CD4-positive, alpha-beta T cell (primary cell): ENCODE data around the gene IL1RL2. TPM values are rescaled to one million over a fixed set of nuclear protein-coding genes. Genes with fewer than 3 reads are reported as not detected.
A peak's percentile ranks its signal among the peaks of the same experiment; 100 is the strongest.

ENCODE experiments used
- ATAC-seq: fragments of 200-7000 bp; cut with Tn5 transposase; one replicate; pipeline ENCODE4 v1.10.0; 2022; ENCODE audit warnings: mild to moderate bottlenecking; ENCODE audit not compliant: poor library complexity
- CTCF ChIA-PET: fragments of 350-600 bp; sonication (Branson Sonifier 250); formaldehyde crosslinking; loops from one replicate; lab custom pipeline; 2021; ENCODE audit warnings: antibody characterized with exemption, inconsistent platforms; lab: Charles Lee
- POLR2A ChIA-PET: fragments of 350-600 bp; sonication (Branson Sonifier 250); formaldehyde crosslinking; loops from one replicate; lab custom pipeline; 2021; ENCODE audit warnings: antibody characterized with exemption, inconsistent platforms; lab: Charles Lee
- DNase-seq, 14 experiments: peaks; one replicate each; pipeline ENCODE4 v3.0.0-alpha.2; 2013 to 2020; ENCODE audit warnings: mixed read lengths in 2 of 14
- H3K27ac ChIP-seq, 2 donors: one replicate each; pipeline versions ENCODE4 v1.5.1 to v1.7.0; 2013; ENCODE audit warnings: low read length in 2 of 2, low read depth in 1 of 2, mild to moderate bottlenecking in 1 of 2
- H3K27me3 ChIP-seq, 2 experiments: 1 replicate in 1 of 2; 2 replicates in 1 of 2; pipeline versions ENCODE4 v1.6.1 to v1.7.0; 2013; ENCODE audit warnings: low read length in 2 of 2, control low read depth in 1 of 2, mild to moderate bottlenecking in 1 of 2, moderate library complexity in 1 of 2; ENCODE audit not compliant: insufficient read depth in 2 of 2, control insufficient read depth in 1 of 2
- H3K36me3 ChIP-seq: one replicate; pipeline ENCODE4 v1.6.1; 2013; ENCODE audit warnings: low read length, control low read depth; ENCODE audit not compliant: insufficient read depth
- H3K4me1 ChIP-seq: one replicate; pipeline ENCODE4 v1.6.1; 2013; ENCODE audit warnings: low read length, control low read depth; ENCODE audit not compliant: insufficient read depth
- H3K4me3 ChIP-seq: one replicate; pipeline ENCODE4 v1.5.1; 2013; ENCODE audit warnings: mild to moderate bottlenecking, low read length, moderate library complexity
- H3K9me3 ChIP-seq, 2 experiments: 1 replicate in 1 of 2; 2 replicates in 1 of 2; pipeline versions ENCODE4 v1.6.1 to v1.7.0; 2013; ENCODE audit warnings: low read length in 2 of 2, mild to moderate bottlenecking in 2 of 2, control low read depth in 1 of 2, moderate library complexity in 1 of 2; ENCODE audit not compliant: control insufficient read depth in 1 of 2, insufficient read depth in 1 of 2
- H3K27ac Mint-ChIP-seq: one replicate; pipeline ENCODE4 v1.8.0; 2020; ENCODE audit warnings: mixed read lengths
- H3K27me3 Mint-ChIP-seq: one replicate; pipeline ENCODE4 v1.8.0; 2021; ENCODE audit warnings: mixed read lengths
- H3K36me3 Mint-ChIP-seq: one replicate; pipeline ENCODE4 v1.8.0; 2021; ENCODE audit warnings: low read depth, mixed read lengths
- H3K4me1 Mint-ChIP-seq: one replicate; pipeline ENCODE4 v1.8.0; 2021; ENCODE audit warnings: low read depth, mixed read lengths
- H3K4me3 Mint-ChIP-seq: one replicate; pipeline ENCODE4 v1.8.0; 2020; ENCODE audit warnings: mild to moderate bottlenecking, mixed read lengths
- H3K9me3 Mint-ChIP-seq: one replicate; pipeline ENCODE4 v1.8.0; 2020; ENCODE audit warnings: mixed read lengths
- intact Hi-C, 2 experiments: fragments of 100-400 bp; cut with DNase I in 1 of 2; cut with micrococcal nuclease in 1 of 2; formaldehyde crosslinking; loops; one replicate each; pipeline versions ENCODE4 v1.15.1 to v1.9.0; 2023 to 2025; cut with DNase I, micrococcal nuclease
- total RNA-seq, 174 experiments: library from RNA in 2 of 174; stranded (reverse) in 2 of 174; gene quantifications; one replicate each; pipeline ENCODE4 v1.2.3 and lab custom pipeline; 2021 to 2026
- TF ChIP-seq, protein P1 (sequence below): fragments of 200-600 bp; IDR thresholded peaks from one replicate; pipeline ENCODE4 v1.8.0; 2022; ENCODE audit warnings: antibody characterized with exemption, mild to moderate bottlenecking

Gene IL1RL2
- total RNA-seq, 2 experiments from 2014 or later = not detected

DNA sequence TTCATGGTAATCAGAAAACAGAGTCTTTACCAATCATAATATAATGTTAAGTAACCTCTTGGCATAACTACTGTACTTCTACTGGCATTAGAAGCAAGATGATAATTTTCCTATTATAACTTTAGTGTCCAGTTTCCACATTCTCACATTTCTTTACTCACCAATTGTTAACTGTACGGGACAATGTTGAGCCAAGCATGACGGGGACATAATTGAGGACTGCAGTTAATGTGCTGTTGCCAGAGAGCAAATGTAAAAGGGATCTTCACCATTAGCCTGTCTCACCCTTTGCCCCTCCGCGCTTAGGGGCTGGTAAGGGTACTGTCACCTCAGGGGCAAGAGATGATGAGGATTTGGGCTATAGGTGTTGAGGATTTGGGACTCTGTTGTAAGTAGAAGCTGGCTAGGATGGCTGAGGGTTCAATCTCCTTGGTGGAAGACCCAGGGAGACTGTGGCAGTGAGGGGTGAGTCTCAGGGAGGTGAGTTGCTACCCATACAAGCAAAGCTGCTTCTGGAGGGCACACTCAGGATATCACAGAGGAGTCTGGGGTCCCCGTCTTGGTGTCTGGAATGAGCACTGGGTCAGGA lies 70.1 kb downstream of the IL1RL2 start:
- TF ChIP-seq, protein P1, sequence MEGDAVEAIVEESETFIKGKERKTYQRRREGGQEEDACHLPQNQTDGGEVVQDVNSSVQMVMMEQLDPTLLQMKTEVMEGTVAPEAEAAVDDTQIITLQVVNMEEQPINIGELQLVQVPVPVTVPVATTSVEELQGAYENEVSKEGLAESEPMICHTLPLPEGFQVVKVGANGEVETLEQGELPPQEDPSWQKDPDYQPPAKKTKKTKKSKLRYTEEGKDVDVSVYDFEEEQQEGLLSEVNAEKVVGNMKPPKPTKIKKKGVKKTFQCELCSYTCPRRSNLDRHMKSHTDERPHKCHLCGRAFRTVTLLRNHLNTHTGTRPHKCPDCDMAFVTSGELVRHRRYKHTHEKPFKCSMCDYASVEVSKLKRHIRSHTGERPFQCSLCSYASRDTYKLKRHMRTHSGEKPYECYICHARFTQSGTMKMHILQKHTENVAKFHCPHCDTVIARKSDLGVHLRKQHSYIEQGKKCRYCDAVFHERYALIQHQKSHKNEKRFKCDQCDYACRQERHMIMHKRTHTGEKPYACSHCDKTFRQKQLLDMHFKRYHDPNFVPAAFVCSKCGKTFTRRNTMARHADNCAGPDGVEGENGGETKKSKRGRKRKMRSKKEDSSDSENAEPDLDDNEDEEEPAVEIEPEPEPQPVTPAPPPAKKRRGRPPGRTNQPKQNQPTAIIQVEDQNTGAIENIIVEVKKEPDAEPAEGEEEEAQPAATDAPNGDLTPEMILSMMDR = no peak
- peaks cover 2% of the 10 kb centered on the region for H3K9me3 Mint-ChIP-seq
- intact Hi-C loops = no loop called here
- DNase-seq = no peak
- ChIA-PET CTCF (interaction anchor here (1.2 kb wide), 1 partner anchor 16 kb away, joined by 3 read pairs; no protein-coding TSS in a partner anchor), POLR2A (no interaction called here)
- Histone ChIP-seq H3K27ac (no peak overlapping the region), H3K36me3 (no peaks in the 10 kb centered on the region), H3K9me3 (no peaks in the 10 kb centered on the region), H3K4me1 (peaks cover 24% of the 10 kb centered on the region), H3K27me3 (no peaks in the 10 kb centered on the region), H3K4me3 (no peak overlapping the region)
- H3K4me1 Mint-ChIP-seq = peaks cover 22% of the 10 kb centered on the region
- no peaks in the 10 kb centered on the region for H3K27me3 Mint-ChIP-seq
- no peak overlapping the region for H3K27ac Mint-ChIP-seq
- peak overlapping the region; percentile 2 for H3K4me3 Mint-ChIP-seq
- ATAC-seq = no peak
- H3K36me3 Mint-ChIP-seq = no peaks in the 10 kb centered on the region

DNA sequence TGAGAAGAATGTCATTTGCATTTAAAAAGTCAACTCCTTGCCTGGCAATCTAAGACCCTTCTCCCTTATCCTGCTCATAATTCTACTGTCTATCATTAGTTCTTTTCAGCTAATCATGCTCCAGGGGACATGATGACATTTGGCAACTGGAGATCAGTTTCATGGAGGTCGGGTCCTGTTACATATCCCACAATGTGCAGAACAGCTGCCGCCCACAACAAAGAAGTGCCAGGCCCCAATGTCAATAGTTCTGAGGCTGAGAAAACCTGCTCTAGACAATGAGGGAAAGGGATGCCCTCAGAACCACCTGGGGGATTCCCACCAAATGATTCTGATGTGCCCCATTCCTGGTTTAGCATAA lies 71.2 kb downstream of the IL1RL2 start:
- intact Hi-C loops = no loop called here
- H3K36me3 ChIP-seq = no peaks in the 10 kb centered on the region
- TF ChIP-seq, protein P1 = no peak
- Mint-ChIP-seq H3K4me1 (peaks cover 16% of the 10 kb centered on the region), H3K9me3 (peaks cover 2% of the 10 kb centered on the region), H3K36me3 (no peaks in the 10 kb centered on the region), H3K27ac (no peak overlapping the region), H3K27me3 (no peaks in the 10 kb centered on the region), H3K4me3 (no peak overlapping the region)
- ATAC-seq (no peak), DNase-seq (no peak)
- CTCF ChIA-PET = interaction anchor here (1.2 kb wide), 1 partner anchor 17 kb away, joined by 3 read pairs; no protein-coding TSS in a partner anchor
- POLR2A ChIA-PET = no interaction called here
- no peaks in the 10 kb centered on the region for H3K9me3 ChIP-seq
- no peak overlapping the region for H3K27ac ChIP-seq
- peaks cover 29% of the 10 kb centered on the region for H3K4me1 ChIP-seq
- no peak overlapping the region for H3K4me3 ChIP-seq
- no peaks in the 10 kb centered on the region for H3K27me3 ChIP-seq

DNA sequence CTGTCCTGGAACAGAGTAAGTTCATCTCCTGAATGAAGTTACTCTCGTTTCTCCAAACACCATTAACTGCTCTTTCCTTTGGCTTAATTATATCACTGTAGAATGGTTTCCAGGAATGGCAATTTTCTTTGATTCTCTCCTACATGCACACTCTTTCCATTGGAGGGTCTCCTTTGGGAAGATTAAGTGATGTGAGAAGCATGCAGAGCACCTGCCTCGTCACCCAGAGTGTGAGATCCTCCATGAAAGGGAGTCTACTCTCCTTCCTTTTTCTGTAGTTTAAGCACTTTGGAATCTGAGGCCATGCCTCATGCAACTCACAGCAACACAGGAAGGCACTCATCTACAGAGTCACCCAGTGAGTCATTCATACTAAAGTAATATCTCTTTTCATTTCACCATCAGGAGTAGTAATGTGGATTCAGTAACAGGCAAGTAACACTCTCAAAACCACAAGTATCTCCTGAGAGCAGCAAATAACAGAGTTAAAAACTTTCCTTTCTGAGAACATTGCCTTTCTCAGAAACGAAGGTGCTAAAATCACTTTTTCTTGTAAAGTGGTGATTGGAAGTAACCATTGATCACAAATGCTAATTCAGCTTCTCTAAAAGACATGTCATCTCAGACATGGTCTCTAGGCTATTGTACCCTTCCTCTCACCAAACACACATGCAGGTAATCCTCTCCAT lies 71.7 kb downstream of the IL1RL2 start:
- peak overlapping the region; percentile 3 for H3K4me3 Mint-ChIP-seq
- Histone ChIP-seq H3K36me3 (no peaks in the 10 kb centered on the region), H3K27me3 (no peaks in the 10 kb centered on the region), H3K4me1 (peaks cover 28% of the 10 kb centered on the region), H3K9me3 (no peaks in the 10 kb centered on the region), H3K4me3 (no peak overlapping the region), H3K27ac (no peak overlapping the region)
- DNase-seq (peak in 4 of 14 experiments; percentile 28 to 62 (median 46)), ATAC-seq (peak; percentile 34)
- no peaks in the 10 kb centered on the region for H3K36me3 Mint-ChIP-seq
- H3K4me1 Mint-ChIP-seq = peaks cover 16% of the 10 kb centered on the region
- peaks cover 2% of the 10 kb centered on the region for H3K9me3 Mint-ChIP-seq
- CTCF ChIA-PET = interaction anchor here (1.2 kb wide), 1 partner anchor 18 kb away, joined by 3 read pairs; no protein-coding TSS in a partner anchor
- no peaks in the 10 kb centered on the region for H3K27me3 Mint-ChIP-seq
- TF ChIP-seq, protein P1 = no peak
- intact Hi-C loops = no loop called here
- H3K27ac Mint-ChIP-seq = peak overlapping the region; percentile 16
- POLR2A ChIA-PET = no interaction called here
